ENCODE measurements around the gene DPP9. TPM values are rescaled to one million over a fixed set of nuclear protein-coding genes. Genes with fewer than 3 reads are reported as not detected.
A peak's percentile ranks its signal among the peaks of the same experiment; 100 is the strongest.

The DPP9 gene
- polyA plus RNA-seq, 2 of the 4 experiments (the other 2 are of a cell fraction): 10.1 to 53.5 TPM

DNA sequence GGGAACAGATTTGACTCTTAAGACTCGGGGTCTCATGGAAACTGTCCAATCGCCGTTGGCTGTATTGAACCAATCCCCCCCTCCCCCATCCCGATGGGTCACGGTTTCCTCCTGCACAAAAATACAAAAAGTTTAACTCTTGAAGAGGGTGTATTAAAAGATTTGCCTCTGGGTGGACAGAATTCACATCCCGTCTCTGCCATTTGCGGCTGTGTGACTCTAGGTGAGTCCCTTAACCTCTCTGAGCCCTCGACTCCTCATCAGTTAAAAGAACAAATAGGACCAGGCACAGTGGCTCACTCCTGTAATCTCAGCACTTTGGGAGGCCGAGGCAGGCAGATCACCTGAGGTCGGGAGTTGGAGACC lies 36.6 kb upstream of the DPP9 start:
- H3K4me2 ChIP-seq: peak overlapping the region; percentile 75
- H3K4me1 ChIP-seq: peaks cover 7% of the 10 kb centered on the region; the same call in 1 of the 3 replicates
- ChIA-PET CTCF (interaction anchor here (0.5 to 2.9 kb wide), 4 partner anchors 28 to 63 kb away, joined by 3 to 14 read pairs (median 6); partner anchors contain the start of gene FEM1A), POLR2A (no interaction called here)
- no peaks in the 10 kb centered on the region for H3K9me3 ChIP-seq
- no peak for ATAC-seq
- peak overlapping the region; percentile 29 to 74; a peak in 3 of 6 replicates for H3K27ac ChIP-seq
- DNase-seq (ENCODE audit: low read depth in 1 of 2, low spot score in 1 of 2): no peak
- 34% methylated on average over 10 of the region's 10 CpGs for WGBS (ENCODE audit: missing lambda C conversion rate)
- TF ChIP-seq ZSCAN20 (CRISPR knock-in tag; IDR thresholded peaks at IDR 0.05): no peak
- TF ChIP-seq JUNB (IDR thresholded peaks at IDR 0.05): no peak
- TF ChIP-seq ZFP36 (IDR thresholded peaks at IDR 0.05; ENCODE audit: borderline replicate concordance, partially characterized antibody): peak; percentile 33
- TF ChIP-seq TFCP2L1 (CRISPR knock-in tag; IDR thresholded peaks at IDR 0.05): no peak
- FAIRE-seq: no peak
- H3K4me3 ChIP-seq: peak overlapping the region; percentile 44

DNA sequence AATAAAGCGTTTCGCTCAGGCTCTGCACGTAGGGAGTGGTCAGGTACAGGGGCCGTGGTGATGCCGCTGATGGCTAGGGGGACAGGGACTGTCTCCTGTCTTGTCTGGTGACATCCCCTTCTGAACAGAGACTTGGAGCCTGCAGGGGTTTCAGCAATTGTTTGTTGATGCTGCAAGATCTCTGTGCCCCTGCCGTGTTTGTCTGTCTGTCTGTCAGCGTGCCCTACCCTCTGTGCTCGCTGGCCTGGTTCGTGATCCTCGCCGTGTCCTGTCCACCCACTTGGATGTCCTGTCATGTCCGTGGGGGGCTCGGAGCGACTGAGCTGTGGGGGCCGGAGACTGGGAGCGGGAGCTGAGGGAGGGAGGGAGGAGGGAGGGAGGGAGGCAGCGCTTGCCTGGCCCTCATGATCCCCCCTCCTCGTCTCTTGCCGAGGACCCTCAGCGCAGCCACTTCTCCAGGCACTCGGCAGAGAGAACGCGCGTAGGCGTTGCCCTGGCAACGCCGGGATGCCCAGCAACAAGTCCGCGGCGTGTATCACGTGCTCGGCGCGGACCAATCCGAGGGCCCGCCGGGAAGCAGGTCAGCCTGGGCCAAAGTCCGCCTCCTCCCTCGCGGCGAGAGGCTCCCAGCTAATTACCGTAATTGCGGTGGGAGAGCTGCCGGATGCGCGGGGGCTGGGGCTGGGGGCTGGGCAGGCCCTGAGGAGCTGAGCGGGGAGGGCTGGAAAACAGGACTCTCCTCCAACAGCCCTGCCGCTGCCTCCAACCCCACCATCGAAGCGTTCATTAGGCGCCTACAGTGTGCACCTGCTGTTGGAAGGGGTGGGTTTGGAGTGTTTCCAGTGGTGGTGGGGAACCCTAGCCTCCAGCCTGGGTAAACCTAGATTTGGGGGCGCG lies 36.0 kb upstream of the DPP9 start:
- POLR2A ChIA-PET: no interaction called here
- CTCF ChIA-PET: interaction anchor here (0.5 kb wide), 1 partner anchor 64 kb away, joined by 3 read pairs; no protein-coding TSS in a partner anchor
- no peak for FAIRE-seq
- Histone ChIP-seq H3K27ac (peak overlapping the region; percentile 29 to 74; a peak in 3 of 6 replicates), H3K4me2 (peak overlapping the region; percentile 75), H3K9me3 (no peaks in the 10 kb centered on the region), H3K4me1 (peaks cover 7% of the 10 kb centered on the region; the same call in 1 of the 3 replicates), H3K4me3 (peak overlapping the region; percentile 44)
- DNase-seq (ENCODE audit: low read depth in 1 of 2, low spot score in 1 of 2): peak; percentile 81 to 95
- TF ChIP-seq, protein P1, sequence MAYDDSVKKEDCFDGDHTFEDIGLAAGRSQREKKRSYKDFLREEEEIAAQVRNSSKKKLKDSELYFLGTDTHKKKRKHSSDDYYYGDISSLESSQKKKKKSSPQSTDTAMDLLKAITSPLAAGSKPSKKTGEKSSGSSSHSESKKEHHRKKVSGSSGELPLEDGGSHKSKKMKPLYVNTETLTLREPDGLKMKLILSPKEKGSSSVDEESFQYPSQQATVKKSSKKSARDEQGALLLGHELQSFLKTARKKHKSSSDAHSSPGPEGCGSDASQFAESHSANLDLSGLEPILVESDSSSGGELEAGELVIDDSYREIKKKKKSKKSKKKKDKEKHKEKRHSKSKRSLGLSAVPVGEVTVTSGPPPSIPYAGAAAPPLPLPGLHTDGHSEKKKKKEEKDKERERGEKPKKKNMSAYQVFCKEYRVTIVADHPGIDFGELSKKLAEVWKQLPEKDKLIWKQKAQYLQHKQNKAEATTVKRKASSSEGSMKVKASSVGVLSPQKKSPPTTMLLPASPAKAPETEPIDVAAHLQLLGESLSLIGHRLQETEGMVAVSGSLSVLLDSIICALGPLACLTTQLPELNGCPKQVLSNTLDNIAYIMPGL (CRISPR knock-in tag; IDR thresholded peaks at IDR 0.05; ENCODE audit: borderline replicate concordance): no peak
- TF ChIP-seq USF2 (IDR thresholded peaks at IDR 0.05): peak; percentile 88
- TF ChIP-seq RFX5 (IDR thresholded peaks at IDR 0.05): peak; percentile 21; the same call in 1 of the 2 replicates
- peak; percentile 93 to 98 for ATAC-seq
- WGBS (ENCODE audit: missing lambda C conversion rate): 22% methylated on average over 15 of the region's 53 CpGs

GRCh38 chr19:4758659-4759058 lies 35.0 kb upstream of the DPP9 start:
- FAIRE-seq: no peak
- no peak for ATAC-seq
- TF ChIP-seq ZNF302 (CRISPR knock-in tag; IDR thresholded peaks at IDR 0.05) (no peak), CHD2 (IDR thresholded peaks at IDR 0.05; ENCODE audit: low read length, partially characterized antibody) (no peak), MAFK (IDR thresholded peaks at IDR 0.05; ENCODE audit: partially characterized antibody) (no peak), HOXB13 (CRISPR knock-in tag; IDR thresholded peaks at IDR 0.05; ENCODE audit: low read depth) (no peak), JUN (IDR thresholded peaks at IDR 0.05) (no peak), MAZ (IDR thresholded peaks at IDR 0.05; ENCODE audit: borderline replicate concordance, low read depth, low read length) (no peak), TFCP2L1 (CRISPR knock-in tag; IDR thresholded peaks at IDR 0.05) (no peak), USF2 (IDR thresholded peaks at IDR 0.05) (no peak), FOSB (CRISPR knock-in tag; IDR thresholded peaks at IDR 0.05) (no peak), POLR2A (IDR thresholded peaks at IDR 0.05; ENCODE audit: low read length) (no peak), HOXA7 (CRISPR knock-in tag; IDR thresholded peaks at IDR 0.05) (no peak), MAX (IDR thresholded peaks at IDR 0.05) (no peak), RCOR1 (IDR thresholded peaks at IDR 0.05; ENCODE audit: low read depth, low read length) (no peak), KDM1A (IDR thresholded peaks at IDR 0.05; ENCODE audit: low read depth) (no peak)
- TF ChIP-seq, protein P2, sequence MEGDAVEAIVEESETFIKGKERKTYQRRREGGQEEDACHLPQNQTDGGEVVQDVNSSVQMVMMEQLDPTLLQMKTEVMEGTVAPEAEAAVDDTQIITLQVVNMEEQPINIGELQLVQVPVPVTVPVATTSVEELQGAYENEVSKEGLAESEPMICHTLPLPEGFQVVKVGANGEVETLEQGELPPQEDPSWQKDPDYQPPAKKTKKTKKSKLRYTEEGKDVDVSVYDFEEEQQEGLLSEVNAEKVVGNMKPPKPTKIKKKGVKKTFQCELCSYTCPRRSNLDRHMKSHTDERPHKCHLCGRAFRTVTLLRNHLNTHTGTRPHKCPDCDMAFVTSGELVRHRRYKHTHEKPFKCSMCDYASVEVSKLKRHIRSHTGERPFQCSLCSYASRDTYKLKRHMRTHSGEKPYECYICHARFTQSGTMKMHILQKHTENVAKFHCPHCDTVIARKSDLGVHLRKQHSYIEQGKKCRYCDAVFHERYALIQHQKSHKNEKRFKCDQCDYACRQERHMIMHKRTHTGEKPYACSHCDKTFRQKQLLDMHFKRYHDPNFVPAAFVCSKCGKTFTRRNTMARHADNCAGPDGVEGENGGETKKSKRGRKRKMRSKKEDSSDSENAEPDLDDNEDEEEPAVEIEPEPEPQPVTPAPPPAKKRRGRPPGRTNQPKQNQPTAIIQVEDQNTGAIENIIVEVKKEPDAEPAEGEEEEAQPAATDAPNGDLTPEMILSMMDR (IDR thresholded peaks at IDR 0.05): no peak
- Histone ChIP-seq H3K4me3 (no peak overlapping the region), H3K4me2 (no peak overlapping the region), H3K27ac (no peak overlapping the region), H3K9me3 (no peaks in the 10 kb centered on the region), H3K4me1 (peaks cover 7% of the 10 kb centered on the region; the same call in 1 of the 3 replicates)
- no peak for DNase-seq (ENCODE audit: low read depth in 1 of 2, low spot score in 1 of 2)
- POLR2A ChIA-PET: no interaction called here
- 61% methylated on average over 5 of the region's 5 CpGs for WGBS (ENCODE audit: missing lambda C conversion rate)
- CTCF ChIA-PET: no interaction called here

Measured in A549 (cell line).